Stimulated activated CD4-positive, alpha-beta T cell treated with anti-CD3 and anti-CD28 coated beads, TNF-alpha, amount 100 ng/mL, for 1 hour (primary cell): ENCODE measurements around the gene FGF3.

ENCODE experiments used
- DNase-seq, 3 donors: peaks; one replicate each; pipeline ENCODE4 v3.0.0-alpha.2; 2020; ENCODE audit warnings: low read depth in 3 of 3, low spot score in 1 of 3

The FGF3 gene

DNA sequence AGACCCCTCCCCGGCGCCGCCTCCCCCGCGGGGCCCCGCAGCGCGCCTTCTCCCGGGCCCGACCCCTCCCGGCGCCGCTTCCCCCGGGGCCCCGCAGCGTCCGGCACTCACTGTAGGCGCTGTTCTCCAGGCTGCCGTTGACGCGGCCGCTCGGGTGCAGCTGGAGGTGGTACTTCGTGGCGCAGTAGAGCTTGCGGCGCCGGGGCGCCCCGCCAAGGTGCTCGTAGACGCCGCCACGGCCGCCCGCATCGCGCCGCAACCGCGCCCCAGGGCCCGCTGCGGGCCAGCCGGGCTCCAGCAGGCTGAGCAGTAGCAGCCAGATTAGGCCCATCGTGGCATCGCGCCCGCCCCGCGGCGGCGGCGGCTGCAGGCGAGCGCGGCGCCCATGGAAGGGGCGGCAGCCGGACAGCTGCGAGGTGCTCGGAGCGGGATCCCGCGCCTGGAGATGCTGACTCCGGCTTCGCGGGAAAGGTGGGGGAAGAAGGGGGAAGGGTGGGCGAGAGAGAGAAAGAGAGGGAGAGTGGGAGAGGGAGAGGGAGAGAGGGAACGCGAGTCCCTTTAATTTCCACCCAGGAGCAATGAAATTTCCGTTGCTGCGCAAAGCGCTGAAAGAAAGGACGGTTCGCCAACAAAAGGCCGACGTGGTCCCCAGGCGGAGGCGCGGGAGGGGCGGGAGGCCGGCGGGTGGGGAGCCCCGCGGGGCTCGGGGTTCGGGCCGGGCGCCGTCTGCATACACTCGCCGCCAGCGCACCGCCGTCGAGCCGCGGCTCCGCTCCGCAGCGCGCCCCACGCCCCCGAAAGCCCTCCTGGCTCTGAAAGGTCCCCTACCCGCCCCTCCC lies at the start of gene FGF3:
Gene FGF3 (minus strand): TSS at position 814 of the 839 bp plus-strand sequence. CDS start 483 bp downstream, at position 331.
- no peak for DNase-seq

DNA sequence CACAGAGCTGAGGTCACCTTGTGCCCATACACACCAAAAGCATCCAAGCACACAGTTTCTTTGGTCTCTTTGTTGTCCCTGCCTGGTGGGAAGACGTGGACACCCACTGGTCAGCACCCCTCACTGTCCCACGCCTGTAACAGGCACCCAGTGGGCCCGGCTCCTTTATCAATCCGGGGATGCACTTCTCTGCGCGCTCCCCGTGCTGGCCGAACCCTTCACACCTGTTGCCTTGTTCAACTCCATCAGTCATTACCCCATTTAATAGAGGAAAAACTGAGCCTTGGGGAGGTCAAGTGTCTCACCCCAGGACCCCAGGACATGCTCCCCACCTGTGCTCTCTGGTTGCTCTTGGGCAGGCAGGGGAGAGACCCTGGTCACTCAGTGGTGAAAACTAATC lies 49.7 kb upstream of the FGF3 start:
- no peak for DNase-seq

DNA sequence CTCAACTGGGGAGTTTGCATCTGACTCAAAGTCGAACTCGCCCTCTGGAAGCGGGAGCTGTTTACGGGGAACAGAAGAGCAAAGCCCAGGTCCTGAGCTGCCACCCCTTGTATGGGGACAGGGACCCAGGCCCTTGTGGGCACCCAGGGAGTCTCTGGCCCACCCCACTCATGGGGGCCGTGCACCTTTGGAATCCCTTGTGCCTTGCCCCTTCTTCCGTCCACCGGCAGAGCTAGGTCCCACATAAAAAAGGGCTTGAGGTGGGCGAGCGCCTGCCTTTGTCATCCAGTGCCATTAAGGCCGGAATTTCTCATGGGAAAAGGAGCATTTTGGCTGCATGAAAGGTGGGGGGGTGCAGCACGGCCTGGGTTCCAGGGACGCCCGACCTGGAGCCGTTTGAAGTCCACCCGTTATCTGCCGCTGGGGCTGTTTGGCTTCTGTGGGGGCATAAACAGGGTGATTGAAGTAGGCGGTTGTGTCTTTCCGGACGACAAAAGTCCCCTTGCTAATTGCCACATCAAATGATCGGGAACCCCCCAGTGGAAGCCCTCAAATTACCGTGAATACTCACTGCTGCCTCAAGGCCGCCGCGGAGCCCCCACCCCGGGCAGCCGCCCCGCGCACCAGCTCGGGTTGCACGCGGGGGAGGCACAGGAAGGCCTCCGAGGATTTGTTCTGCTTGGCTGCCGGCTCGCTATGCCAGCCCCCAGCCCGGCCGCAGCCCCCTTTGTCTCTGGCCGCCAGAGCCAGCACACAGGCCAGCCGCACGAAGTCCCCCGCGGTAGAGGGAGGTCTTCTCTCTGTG lies 49.0 kb upstream of the FGF3 start:
- DNase-seq, result no peak

DNA sequence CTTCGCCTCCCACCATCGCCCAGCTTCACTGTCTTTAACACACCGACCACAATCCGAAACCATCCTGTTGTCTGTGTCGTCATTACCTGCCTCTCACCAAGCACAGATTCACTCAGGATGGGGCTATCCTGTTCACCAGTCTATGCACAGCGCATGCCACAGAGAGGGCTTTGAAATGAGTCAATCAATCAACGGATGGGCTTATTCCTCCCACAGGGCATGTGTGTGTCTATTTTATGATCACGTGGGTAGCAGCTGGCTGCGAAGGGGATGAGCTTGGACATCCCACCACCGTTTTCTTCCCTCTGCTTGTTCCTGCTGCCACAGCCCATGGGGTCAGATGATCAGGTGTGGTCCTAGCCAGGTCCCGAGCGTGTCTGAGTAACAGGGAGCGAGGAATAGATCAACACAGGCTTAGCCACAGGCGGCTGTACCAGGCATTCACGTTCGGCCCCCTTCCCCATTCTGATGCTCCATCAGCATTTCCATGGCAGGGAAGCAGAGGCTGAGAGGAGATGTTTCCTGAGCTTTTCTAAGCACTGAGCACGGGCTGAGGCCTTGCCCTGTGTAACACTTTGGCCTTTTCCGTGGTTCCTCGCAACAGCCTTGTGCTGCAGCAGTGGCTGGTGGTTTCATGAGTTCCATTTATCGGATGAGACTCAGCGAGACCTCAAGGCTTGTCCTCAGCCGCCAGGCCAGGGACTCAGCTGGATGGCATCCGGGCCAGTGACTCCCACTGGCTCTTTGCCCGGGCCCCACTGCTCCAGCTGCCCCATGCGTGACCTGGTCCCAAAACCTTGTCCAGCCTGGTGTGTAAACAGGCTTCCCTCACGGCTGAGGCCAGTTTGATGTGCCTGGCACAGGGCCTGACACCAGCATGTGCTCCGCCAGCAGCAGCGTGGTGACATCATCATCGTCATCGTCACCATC lies 48.1 kb upstream of the FGF3 start:
- no peak for DNase-seq

DNA sequence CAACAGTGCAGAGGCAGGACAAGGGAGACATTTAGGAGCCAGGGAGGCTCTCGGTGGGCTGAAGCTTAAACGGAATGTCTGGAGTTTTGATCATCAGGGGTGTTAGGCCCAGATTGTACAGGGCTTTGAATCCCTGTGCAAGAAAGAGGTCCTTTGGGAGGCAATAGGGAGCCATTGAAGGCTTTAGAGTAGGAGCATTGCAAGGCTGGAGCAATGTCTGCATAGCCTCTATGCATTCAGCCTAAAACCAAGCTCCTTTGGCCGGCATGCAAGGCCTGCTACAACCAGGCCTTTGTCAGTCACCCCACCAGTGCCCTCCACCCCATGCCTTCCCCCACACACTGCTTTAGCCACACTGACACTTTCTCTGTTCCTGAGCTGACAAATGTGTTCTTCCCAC lies 47.4 kb upstream of the FGF3 start:
- DNase-seq, result no peak

DNA sequence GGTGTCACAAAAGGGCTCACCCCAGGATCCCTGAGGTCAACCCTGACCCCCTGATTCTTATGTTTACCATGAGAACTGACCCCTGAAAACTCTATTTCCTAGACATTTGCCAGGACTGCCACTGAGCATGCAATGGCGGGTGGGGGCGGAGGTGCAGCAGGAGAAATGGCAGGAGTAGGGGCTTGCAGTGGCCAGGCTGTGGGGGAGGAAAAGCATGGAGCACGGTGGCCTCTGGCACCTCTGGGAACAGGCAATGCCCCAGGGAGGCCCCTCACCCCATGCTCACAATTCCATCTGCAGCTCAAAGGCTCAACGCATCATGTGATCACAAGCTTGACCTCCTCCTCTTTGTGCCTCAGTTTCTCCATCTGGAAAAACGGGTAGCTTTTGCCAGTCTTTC lies 46.5 kb upstream of the FGF3 start:
- DNase-seq, result no peak

DNA sequence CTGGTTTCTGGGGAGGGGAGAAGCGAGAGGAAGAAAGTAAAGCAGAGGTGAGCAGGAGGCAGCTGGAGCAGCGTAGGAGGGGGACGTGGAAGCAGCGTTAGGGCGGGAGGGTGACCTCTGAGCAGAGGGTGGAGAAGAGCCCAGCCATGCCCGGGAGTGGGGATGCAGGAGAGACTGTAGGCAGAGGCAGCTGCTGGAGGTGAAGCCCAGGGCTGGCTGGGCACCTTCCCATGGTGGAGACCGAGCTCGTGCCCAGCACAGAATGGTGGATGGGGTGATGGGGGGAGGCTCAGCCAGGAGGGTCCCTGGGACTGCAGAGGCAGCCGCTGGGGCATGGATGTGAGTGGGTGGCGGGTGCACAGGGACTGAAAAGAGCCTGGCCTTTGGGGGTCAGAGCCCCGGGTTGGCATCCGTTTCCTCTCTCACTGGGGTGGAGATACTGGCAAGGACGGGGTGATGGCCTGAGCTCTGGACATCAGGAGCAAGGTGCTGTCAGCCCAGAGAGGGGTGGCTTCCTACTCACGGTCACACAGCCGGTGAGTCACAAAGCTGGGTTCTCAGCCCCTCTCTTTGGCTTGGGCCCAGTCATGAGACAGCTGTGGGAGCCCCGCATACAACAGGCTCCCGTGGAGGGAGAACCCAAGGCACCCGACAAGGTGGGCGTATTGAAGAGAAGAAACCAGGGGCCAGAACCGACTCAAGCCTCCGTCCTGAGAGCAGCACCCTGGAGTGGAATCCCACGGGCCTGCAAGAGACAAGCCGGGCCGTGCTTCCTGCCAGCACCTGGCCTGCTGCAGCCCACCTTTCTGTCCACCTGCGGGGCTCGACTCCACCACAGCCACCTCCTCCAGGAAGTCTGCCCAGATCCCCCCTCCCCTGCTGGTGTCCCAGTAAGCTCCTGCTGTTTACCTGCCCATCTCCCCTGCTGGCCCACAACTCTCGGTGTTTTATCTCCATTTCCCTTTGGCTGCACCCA lies 45.8 kb upstream of the FGF3 start:
- DNase-seq, result no peak

DNA sequence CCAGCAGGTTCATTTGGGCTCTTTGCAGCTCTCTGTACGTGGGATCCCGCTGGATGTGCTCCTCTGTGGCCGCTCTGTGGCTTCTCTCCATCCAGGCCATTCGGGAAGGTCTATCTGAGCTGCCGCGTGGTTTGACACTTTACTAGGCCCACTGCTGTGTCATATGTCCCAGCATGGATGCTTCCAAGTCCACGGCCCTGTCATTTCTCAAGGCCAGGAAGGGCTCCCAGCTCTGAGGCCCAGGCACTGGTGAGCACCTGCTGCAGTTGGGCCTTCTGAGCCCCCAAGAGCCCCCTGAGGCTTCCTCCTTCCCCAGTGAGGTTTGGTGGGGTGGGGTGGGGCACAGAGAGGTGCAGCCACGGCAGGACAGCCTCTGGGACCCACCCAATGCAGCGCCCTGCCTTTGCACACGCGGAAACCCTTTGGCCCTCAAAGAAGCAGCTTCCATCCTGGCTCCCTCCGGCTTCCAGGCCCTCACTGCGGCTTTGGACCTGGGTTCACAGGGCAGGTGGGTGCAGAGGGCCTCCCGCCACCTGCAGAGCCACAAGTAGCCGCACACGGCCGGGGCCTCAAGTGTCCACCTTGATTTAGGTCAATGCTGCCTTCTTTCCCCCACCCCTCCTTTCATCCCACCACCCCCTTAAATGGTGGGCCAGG lies 44.5 kb upstream of the FGF3 start:
- DNase-seq, result no peak

DNA sequence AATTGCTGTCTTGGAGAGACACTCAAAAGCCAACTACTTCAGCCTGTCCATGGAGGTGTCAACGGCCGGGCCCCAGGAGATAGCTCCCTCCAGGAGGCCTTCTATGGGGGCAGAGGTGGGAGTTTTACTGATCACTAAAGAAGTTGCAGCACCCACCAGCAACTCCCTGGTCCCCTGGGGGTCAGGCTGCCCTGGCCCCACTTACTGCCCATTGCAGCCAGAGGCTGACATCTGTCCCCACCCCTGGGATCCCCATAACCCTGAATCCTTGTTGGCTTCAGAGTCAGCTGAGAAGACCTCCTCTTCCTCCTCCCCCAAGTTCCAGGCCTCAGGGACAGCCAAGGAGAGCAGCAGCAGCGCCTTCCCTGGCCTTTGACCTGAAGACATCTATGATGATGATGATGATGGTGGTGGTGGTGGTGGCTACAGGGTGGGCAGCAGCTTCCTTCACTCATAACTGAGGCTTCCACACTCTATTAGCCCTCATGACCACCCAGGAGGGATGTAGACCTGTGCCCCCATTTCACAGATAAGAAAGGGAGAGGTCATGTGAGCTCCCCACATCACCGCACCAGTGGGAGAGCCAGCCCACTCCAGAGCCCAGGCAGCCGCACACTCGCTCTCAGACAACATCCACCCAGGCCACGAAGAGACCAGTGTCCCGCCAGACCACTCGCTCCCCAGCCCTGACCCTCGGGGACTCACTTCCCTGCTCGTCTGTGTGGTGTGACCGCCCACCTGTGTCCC lies 43.8 kb upstream of the FGF3 start:
- DNase-seq, result no peak

DNA sequence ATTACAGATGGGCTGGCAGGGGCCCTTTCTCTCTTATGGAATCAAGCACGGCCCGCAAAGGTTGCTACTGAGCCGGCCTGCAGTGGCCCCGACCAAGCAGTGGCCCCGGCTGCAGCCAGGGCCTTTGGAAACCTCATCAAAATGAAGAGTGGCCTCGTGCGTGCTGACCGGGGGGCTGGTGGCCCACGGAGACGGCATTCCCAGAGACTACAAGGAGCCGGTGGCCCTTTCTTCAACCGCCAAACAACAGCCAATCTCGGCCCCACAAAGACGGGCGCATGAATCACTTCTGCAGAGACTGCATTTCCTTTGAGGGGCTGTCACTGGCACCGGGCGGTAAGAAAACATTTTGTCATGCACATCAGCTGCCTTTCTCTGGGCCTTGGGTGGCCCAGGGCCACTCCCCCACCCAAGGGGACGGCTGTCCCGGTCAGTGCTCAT lies 43.1 kb upstream of the FGF3 start:
- no peak for DNase-seq

DNA sequence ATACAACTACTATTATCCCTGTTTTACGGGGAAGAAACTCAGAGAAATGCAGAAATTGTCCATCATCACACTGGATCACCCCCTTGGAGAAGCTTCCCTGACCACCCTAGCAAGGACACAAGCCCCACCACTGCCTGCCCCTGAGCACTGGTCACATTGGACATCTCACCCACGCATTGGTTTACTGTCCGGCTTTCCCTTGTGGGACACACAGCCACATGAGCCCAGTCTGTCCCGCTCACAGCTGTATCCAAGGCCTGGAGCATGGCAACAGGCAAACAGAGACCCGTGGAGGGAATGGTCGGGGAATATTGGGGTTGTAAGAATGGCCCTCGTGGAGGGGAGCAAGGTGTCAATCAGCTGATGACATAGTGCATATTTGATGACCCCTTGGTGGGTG lies 42.7 kb upstream of the FGF3 start:
- no peak for DNase-seq

DNA sequence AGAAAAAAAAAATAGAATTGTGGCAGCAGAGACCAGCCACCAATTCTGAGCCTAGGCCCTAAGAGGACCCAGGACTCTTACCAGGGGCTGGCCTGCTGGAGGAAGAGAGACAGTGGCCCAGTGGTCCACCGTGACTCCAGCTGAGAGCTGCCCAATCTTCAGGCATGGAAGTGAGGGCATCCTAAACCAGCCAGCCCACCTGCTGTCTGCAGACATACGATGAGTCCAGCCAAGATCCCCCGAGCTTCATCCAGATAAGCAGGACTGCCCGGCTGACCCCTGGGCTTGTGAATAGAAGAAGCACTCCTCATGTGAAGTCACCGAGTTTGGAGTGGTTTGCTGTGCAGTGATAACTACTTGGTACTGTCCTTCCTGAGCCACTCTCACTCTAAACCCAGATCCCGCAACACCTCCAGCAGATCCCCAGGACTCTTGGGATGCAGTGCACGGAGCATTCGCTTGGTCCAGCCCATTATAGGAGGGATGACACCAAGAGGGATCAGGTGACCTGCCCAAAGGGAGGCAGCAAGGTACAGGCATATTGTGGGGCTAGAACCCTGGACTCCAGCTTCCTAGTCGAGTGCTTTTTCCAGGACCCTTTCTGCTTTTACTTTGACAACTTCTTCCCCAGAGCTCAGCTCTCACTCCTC lies 41.7 kb upstream of the FGF3 start:
- DNase-seq, result no peak

DNA sequence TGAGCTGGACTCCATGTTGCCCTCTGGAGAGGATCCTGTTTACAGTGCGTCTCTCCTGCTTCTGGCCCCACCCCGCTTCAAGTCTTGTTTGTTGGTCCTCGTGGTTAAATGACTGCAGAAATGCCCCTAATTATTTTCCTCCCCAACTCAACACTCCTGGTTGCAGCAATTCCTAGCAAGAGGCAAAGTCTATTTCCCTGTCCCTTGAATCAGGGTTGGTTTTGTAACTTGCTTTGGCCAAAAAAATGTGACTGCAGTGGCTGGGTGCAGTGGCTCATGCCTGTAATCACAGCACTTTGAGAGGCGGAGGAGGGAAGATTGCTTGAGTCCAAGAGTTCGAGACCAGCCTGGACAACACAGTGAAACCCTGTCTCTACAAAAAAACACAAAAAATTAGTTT lies 41.0 kb upstream of the FGF3 start:
- no peak for DNase-seq

DNA sequence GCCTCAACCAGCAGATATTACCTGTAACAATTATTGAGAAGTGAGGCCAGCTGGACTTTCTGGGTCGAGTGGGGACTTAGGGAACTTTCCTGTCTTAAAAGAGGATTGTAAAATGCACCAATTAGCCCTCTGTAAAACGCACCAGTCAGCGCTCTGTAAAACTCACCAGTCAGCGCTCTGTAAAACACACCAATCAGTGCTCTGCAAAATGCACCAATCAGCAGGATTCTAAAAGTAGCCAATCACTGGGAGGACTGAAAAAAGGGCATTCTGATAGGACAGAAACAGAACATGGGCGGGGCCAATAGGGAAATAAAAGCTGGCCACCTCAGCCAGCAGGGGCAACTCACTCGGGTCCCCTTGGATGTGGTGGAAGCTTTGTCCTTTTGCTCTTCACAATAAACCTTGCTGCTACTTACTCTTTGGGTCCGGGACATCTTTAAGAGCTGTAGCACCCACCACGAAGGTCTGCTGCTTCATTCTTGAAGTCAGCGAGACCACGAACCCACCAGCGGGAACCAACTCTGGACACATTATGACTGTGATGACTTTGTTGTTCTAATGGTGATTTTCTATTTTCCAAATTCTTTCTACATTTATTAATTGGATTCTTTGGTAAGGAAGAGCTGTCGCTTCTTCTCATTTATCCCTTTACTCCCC lies 40.2 kb upstream of the FGF3 start:
- DNase-seq, result no peak

DNA sequence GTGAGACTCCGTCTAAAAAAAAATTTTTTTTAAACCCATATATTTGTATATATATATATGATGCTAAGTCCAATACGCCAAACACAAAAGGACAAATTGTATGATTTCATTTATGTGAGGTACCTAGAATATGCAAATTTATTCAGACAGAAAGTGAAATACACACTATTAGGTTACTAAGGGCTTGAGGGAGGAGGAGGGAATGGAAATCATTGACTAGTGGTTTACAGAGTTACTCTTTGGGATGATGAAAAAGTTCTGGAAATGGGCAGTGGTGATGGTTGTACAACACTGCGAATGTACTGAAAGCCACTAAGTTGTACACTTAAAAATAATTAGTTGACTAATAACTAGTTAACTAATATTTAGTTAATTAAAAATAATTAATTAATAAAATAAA lies 36.2 kb upstream of the FGF3 start:
- no peak for DNase-seq

DNA sequence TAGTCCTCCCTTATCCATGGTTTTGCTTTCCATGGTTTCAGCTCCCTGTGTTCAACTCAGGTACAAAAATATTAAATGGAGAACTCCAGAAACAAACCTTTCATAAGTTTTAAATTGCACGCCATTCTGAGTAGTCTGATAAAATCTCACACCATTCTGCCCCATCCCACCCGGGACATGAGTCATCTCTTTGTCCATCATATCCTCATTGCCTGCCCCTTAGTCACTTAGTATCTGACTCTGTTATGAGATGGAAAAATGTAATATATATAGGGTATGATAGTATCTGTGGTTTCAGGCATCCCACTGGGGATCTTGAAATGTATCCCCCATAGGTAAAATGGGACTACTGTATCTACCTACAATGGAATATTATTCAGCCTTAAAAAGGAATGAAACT lies 35.5 kb upstream of the FGF3 start:
- DNase-seq, result no peak

DNA sequence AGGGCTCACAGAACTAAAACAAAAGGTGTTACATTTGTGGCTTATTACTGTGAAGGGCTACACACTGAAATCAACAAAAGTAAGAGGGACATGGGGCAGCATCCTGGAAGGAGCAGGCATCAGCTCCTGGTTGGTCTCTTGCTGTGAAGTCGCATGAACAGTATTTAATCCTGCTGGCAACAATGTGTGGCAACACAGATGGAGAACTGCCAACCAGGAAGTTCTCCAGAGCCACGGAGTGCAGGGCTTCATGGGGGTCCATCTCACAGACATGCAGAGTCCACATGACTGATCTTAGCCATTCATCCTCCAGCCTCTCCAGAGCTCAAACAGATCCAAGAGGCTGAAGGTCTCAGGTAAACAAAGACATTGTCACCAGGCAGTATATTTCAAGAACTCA lies 32.8 kb upstream of the FGF3 start:
- no peak for DNase-seq

DNA sequence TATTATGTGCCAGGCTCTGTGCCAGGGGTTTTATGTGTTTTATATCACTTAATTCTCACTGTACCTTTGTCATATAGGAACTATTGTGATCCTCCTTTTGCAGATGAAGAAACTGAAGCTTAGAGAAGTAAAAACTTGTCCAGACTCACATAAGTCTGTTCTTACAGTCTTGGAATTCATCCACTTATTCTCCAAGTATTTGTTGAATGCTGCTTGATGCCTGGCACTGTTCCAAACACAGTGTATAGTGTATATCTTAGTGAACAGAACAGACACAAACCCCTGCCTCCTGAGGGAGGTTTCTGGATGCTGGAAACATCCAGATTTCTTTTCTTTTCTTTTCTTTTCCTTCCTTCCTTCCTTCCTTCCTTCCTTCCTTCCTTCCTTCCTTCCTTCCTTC lies 29.0 kb upstream of the FGF3 start:
- no peak for DNase-seq
